ENCODE data around the gene SERBP1.
"Not testable (repeated sequence)": the region's sequence is repeated elsewhere in the genome, so short reads cannot be mapped to it uniquely, and the experiment has no call there.

The SERBP1 gene

GRCh38 chr1:67414574-67414973 lies 15.6 kb downstream of the SERBP1 start:
- TF ChIP-seq CTCF (IDR thresholded peaks at IDR 0.05; ENCODE audit: low read depth, low read length) = no peak
- DNase-seq (ENCODE audit: low read depth, low spot score) = no peak
- in situ Hi-C loops (cut with HindIII; ENCODE audit: low sequenced_read_pairs) = no loop called here
- no peak overlapping the region for H3K4me3 ChIP-seq (ENCODE audit: low read depth, low read length)

GRCh38 chr1:67413101-67413500 lies 17.1 kb downstream of the SERBP1 start:
- in situ Hi-C loops (cut with HindIII; ENCODE audit: low sequenced_read_pairs); H3K4me3 ChIP-seq (ENCODE audit: low read depth, low read length); DNase-seq (ENCODE audit: low read depth, low spot score): not testable (repeated sequence)

GRCh38 chr1:67408148-67408547 lies 22.1 kb downstream of the SERBP1 start:
- DNase-seq (ENCODE audit: low read depth, low spot score) = no peak
- H3K4me3 ChIP-seq (ENCODE audit: low read depth, low read length) = no peak overlapping the region
- TF ChIP-seq CTCF (IDR thresholded peaks at IDR 0.05; ENCODE audit: low read depth, low read length) = no peak
- in situ Hi-C loops (cut with HindIII; ENCODE audit: low sequenced_read_pairs) = no loop called here

- no peak for TF ChIP-seq CTCF (IDR thresholded peaks at IDR 0.05; ENCODE audit: low read depth, low read length)
Measured at GRCh38 chr1:67407498-67407897, 22.7 kb downstream of the SERBP1 start.

GRCh38 chr1:67405473-67406245 lies 24.5 kb downstream of the SERBP1 start:
- TF ChIP-seq CTCF (IDR thresholded peaks at IDR 0.05; ENCODE audit: low read depth, low read length) = no peak
- DNase-seq (ENCODE audit: low read depth, low spot score) = no peak
- H3K4me3 ChIP-seq (ENCODE audit: low read depth, low read length) = no peak overlapping the region
- in situ Hi-C loops (cut with HindIII; ENCODE audit: low sequenced_read_pairs) = no loop called here

More at GRCh38 chr1:67407498-67407897, 22.7 kb downstream of the SERBP1 start:
- DNase-seq (ENCODE audit: low read depth, low spot score) = no peak
- in situ Hi-C loops (cut with HindIII; ENCODE audit: low sequenced_read_pairs) = no loop called here
- no peak overlapping the region for H3K4me3 ChIP-seq (ENCODE audit: low read depth, low read length)

- no peak overlapping the region for H3K4me3 ChIP-seq (ENCODE audit: low read depth, low read length)
- in situ Hi-C loops (cut with HindIII; ENCODE audit: low sequenced_read_pairs) = no loop called here
- TF ChIP-seq CTCF (IDR thresholded peaks at IDR 0.05; ENCODE audit: low read depth, low read length) = no peak
- peak; percentile 28 for DNase-seq (ENCODE audit: low read depth, low spot score)
Measured at GRCh38 chr1:67404212-67404620, 26.0 kb downstream of the SERBP1 start.

GRCh38 chr1:67401443-67401842 lies 28.8 kb downstream of the SERBP1 start:
- in situ Hi-C loops (cut with HindIII; ENCODE audit: low sequenced_read_pairs) = no loop called here
- no peak for DNase-seq (ENCODE audit: low read depth, low spot score)
- TF ChIP-seq CTCF (IDR thresholded peaks at IDR 0.05; ENCODE audit: low read depth, low read length) = no peak
- H3K4me3 ChIP-seq (ENCODE audit: low read depth, low read length) = no peak overlapping the region

- H3K4me3 ChIP-seq (ENCODE audit: low read depth, low read length); in situ Hi-C loops (cut with HindIII; ENCODE audit: low sequenced_read_pairs): not testable (repeated sequence)
- peak; percentile 48 for DNase-seq (ENCODE audit: low read depth, low spot score)
Measured at GRCh38 chr1:67400029-67400786, 30.0 kb downstream of the SERBP1 start.
